ENCODE results near the gene DNAH8.

- TF ChIP-seq CTCF (IDR thresholded peaks at IDR 0.05) (no peak), EP300 (IDR thresholded peaks at IDR 0.05) (no peak), POLR2A (IDR thresholded peaks at IDR 0.05) (no peak)
These were observed 329.1 kb downstream of the DNAH8 start for GRCh38 chr6:39044181-39044580.

Measured in tibial nerve (tissue), 4 donors.